GM13976 (cell line): Measurements from ENCODE around the gene NEMP2.

Source experiments
- DNase-seq: peaks from one replicate; pipeline ENCODE4 v3.0.0; 2012; ENCODE audit warnings: low spot score
- CTCF ChIP-seq: IDR thresholded peaks from 2 replicates; pipeline ENCODE4 v1.5.1; 2012; ENCODE audit warnings: borderline replicate concordance, mild to moderate bottlenecking; ENCODE audit not compliant: insufficient read depth; ENCODE audit errors: extremely low read depth, missing control alignments, control extremely low read depth
- in situ Hi-C: fragments of 300-500 bp; cut with MboI; formaldehyde crosslinking; loops from one replicate; pipeline ENCODE4 v1.12.0; 2022; ENCODE audit warnings: low sequenced_read_pairs, mixed read lengths, inconsistent platforms; ENCODE audit not compliant: unreplicated experiment

The NEMP2 gene

DNA sequence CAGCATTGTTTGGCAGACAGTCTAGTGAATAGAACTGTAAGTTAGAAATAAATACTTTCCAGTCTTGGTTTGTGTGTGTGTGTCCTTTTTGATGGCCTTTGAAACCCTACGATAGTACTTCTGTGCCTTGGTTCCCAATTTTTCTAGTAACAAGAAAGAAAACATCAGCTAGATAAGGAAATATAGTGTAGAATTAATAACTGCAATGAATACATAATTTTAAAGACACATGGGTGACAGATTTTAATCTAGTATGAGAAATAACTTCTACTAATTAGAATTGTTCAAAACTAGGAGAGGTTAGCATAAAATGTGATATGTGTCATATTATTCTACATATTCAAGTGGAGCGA is 44.5 kb upstream of the NEMP2 start:
- no peak for TF ChIP-seq CTCF
- in situ Hi-C loops, result no loop called here
- DNase-seq, result no peak

GRCh38 chr2:190578158-190579057 is 43.9 kb upstream of the NEMP2 start:
- no peak for DNase-seq
- no peak for TF ChIP-seq CTCF
- in situ Hi-C loops, result no loop called here

GRCh38 chr2:190576573-190576972 is 42.1 kb upstream of the NEMP2 start:
- no peak for TF ChIP-seq CTCF
- DNase-seq, result no peak
- in situ Hi-C loops, result no loop called here

DNA sequence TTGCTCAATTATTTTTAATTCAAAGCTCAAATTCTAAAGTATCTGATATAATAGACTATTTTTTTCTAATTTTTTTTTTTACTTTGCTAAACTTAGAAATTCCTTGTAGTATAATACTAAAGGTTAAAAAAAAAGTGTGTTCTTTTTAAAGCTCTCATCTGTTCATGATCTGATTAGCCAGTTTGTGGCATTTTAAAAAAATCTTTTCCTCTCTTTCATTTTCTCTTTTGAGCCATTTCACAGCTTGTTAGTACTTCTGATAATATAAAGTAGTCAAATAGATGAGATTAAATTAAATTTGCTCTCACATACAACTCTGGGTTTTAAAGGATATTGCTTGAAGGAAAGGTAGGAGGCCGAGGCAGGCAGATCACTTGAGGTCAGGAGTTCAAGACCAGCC is 40.7 kb upstream of the NEMP2 start:
- no peak for DNase-seq
- in situ Hi-C loops, result no loop called here
- TF ChIP-seq CTCF, result no peak

GRCh38 chr2:190574169-190574568 is 39.6 kb upstream of the NEMP2 start:
- TF ChIP-seq CTCF, result no peak
- in situ Hi-C loops, result no loop called here
- no peak for DNase-seq

- TF ChIP-seq CTCF, result no peak
- no peak for DNase-seq
- in situ Hi-C loops, result no loop called here
Observed at GRCh38 chr2:190572246-190572645, 37.7 kb upstream of the NEMP2 start.

- in situ Hi-C loops, result no loop called here
- no peak for TF ChIP-seq CTCF
- DNase-seq, result no peak
Observed at GRCh38 chr2:190571686-190572085, 37.2 kb upstream of the NEMP2 start.
